GM12878 (cell line): ENCODE data around the gene MROH9. TPM values are rescaled to one million over a fixed set of nuclear protein-coding genes. Genes with fewer than 3 reads are reported as not detected.

Experiments
- ATAC-seq: fragments of 200-7000 bp; cut with Tn5 transposase; 3 replicates; pipeline ENCODE4 v1.9.1; 2020; ENCODE audit warnings: mild to moderate bottlenecking, moderate library complexity
- BruUV-seq: library from RNA; stranded (reverse); fragments of 400-500 nt; replicated peaks from 2 replicates; lab custom pipeline; 2021; lab: Mats Ljungman, UMichigan
- CTCF ChIA-PET: fragments of 300-600 bp; sonication (Branson Sonifier 250); formaldehyde crosslinking; extraction: SDS; loops from one replicate; lab custom pipeline; 2021; ENCODE audit warnings: inconsistent platforms; lab: Yijun Ruan, JAX
- POLR2A ChIA-PET: fragments of 350-600 bp; formaldehyde crosslinking; extraction: SDS; loops from one replicate; lab custom pipeline; 2021; ENCODE audit warnings: inconsistent platforms; lab: Charles Lee
- RAD21 ChIA-PET: fragments of 300-600 bp; sonication (Branson Sonifier 250); formaldehyde crosslinking; loops from one replicate; lab custom pipeline; 2023; ENCODE audit warnings: antibody characterized with exemption; ENCODE audit not compliant: unreplicated experiment; lab: Charles Lee
- SMC1A ChIA-PET: fragments of 300-600 bp; sonication (Branson Sonifier 250); formaldehyde crosslinking; loops from one replicate; lab custom pipeline; 2023; ENCODE audit not compliant: unreplicated experiment, uncharacterized antibody; lab: Charles Lee
- DNase-seq: peaks from one replicate; pipeline ENCODE4 v3.0.0-alpha.2; 2011; ENCODE audit warnings: low read depth, low spot score
- FAIRE-seq: peaks from 3 replicates; lab custom pipeline; 2011; peaks lifted over from hg19 to GRCh38; lab: Jason Lieb, UNC
- H2AFZ ChIP-seq: 2 replicates; pipeline ENCODE4 v1.6.0; 2011; ENCODE audit warnings: low read depth, low read length, control low read depth; ENCODE audit not compliant: control insufficient read depth
- H3K27ac ChIP-seq: 2 replicates; pipeline ENCODE4 v1.5.1; 2011; ENCODE audit warnings: control low read depth; ENCODE audit not compliant: control insufficient read depth, insufficient read depth
- H3K27me3 ChIP-seq, 2 experiments: replicated peaks in 1 of 2; 2 replicates each; pipeline versions ENCODE4 v1.6.0 to v1.6.1; 2011; ENCODE audit warnings: low read length in 1 of 2; ENCODE audit not compliant: control insufficient read depth in 2 of 2, insufficient read depth in 2 of 2
- H3K36me3 ChIP-seq, 2 experiments: 2 replicates each; pipeline ENCODE4 v1.5.1; 2011; ENCODE audit warnings: low read length in 1 of 2; ENCODE audit not compliant: control insufficient read depth in 2 of 2, insufficient read depth in 2 of 2
- H3K4me1 ChIP-seq: 2 replicates; pipeline ENCODE4 v1.6.1; 2011; ENCODE audit warnings: mild to moderate bottlenecking, low read length, moderate library complexity, mixed read lengths; ENCODE audit not compliant: control insufficient read depth, insufficient read depth
- H3K4me2 ChIP-seq: 2 replicates; pipeline ENCODE4 v1.6.0; 2011; ENCODE audit warnings: control low read depth; ENCODE audit not compliant: control insufficient read depth, insufficient read depth
- H3K4me3 ChIP-seq: fragments of 200-600 bp; sonication (generic); 2 replicates; pipeline ENCODE4 v1.5.1; 2016
- H3K79me2 ChIP-seq: 2 replicates; pipeline ENCODE4 v1.6.0; 2011; ENCODE audit warnings: low read length; ENCODE audit not compliant: control insufficient read depth, insufficient read depth
- H3K9ac ChIP-seq: 2 replicates; pipeline ENCODE4 v1.8.0; 2011; ENCODE audit warnings: low read length, control low read depth, mixed read lengths; ENCODE audit not compliant: control insufficient read depth, insufficient read depth
- H3K9me3 ChIP-seq: replicated peaks from 3 replicates; pipeline ENCODE4 v1.5.1; 2011; ENCODE audit warnings: mild to moderate bottlenecking, low read length; ENCODE audit not compliant: control insufficient read depth, insufficient read depth
- H4K20me1 ChIP-seq: 2 replicates; pipeline ENCODE4 v1.6.0; 2011; ENCODE audit not compliant: control insufficient read depth, insufficient read depth
- CEBPB ChIP-seq, 2 experiments: fragments of 150-350 bp in 1 of 2; IDR thresholded peaks; 2 replicates each; pipeline ENCODE4 v1.6.1; 2012 to 2014; ENCODE audit warnings: low read depth in 2 of 2, low read length in 2 of 2, borderline replicate concordance in 1 of 2, inconsistent platforms in 1 of 2
- ETV6 ChIP-seq, 2 experiments: fragments of 450-650 bp in 1 of 2; IDR thresholded peaks in 1 of 2; conservative IDR thresholded peaks in 1 of 2; 2 replicates each; pipeline ENCODE4 v1.6.1; 2014; ENCODE audit warnings: antibody characterized with exemption in 1 of 2, borderline replicate concordance in 1 of 2, low read depth in 1 of 2, mild to moderate bottlenecking in 1 of 2, moderate library complexity in 1 of 2
- LARP7 ChIP-seq: fragments of 450-650 bp; IDR thresholded peaks from 2 replicates; pipeline ENCODE4 v1.6.1; 2017; ENCODE audit warnings: mild to moderate bottlenecking
- MEF2A ChIP-seq: IDR thresholded peaks from 2 replicates; pipeline ENCODE4 v1.6.1; 2011; ENCODE audit warnings: low read depth, mild to moderate bottlenecking, low read length, moderate library complexity; ENCODE audit not compliant: insufficient read depth
- MEF2B ChIP-seq: fragments of 450-650 bp; IDR thresholded peaks from 2 replicates; pipeline ENCODE4 v1.6.1; 2018; ENCODE audit warnings: mild to moderate bottlenecking, moderate library complexity; ENCODE audit not compliant: partially characterized antibody, poor library complexity, severe bottlenecking
- NFYA ChIP-seq: IDR thresholded peaks from 2 replicates; pipeline ENCODE4 v1.6.1; 2011; ENCODE audit warnings: low read depth, mild to moderate bottlenecking, low read length, improper control_type of control experiment, borderline replicate concordance
- NFYB ChIP-seq: IDR thresholded peaks from 2 replicates; pipeline ENCODE4 v1.6.1; 2011; ENCODE audit warnings: low read depth, mild to moderate bottlenecking, low read length, improper control_type of control experiment, moderate library complexity; ENCODE audit not compliant: insufficient read depth
- RELB ChIP-seq: fragments of 450-650 bp; IDR thresholded peaks from 2 replicates; pipeline ENCODE4 v1.6.1; 2017; ENCODE audit warnings: low read depth, mild to moderate bottlenecking, moderate library complexity
- TBL1XR1 ChIP-seq: IDR thresholded peaks from 2 replicates; pipeline ENCODE4 v1.6.1; 2012; ENCODE audit warnings: low read depth, low read length, improper control_type of control experiment
- WGBS: methylation state at CpG from one replicate; pipeline ENCODE4 v1.1.6; 2016; ENCODE audit warnings: low lambda C conversion rate; ENCODE audit not compliant: insufficient replicate concordance, insufficient coverage; ENCODE audit errors: missing lambda C conversion rate; 5-methylcytosine and 5-hydroxymethylcytosine counted together
- in situ Hi-C: fragments of 300-500 bp; cut with MboI; formaldehyde crosslinking; loops from 9 replicates; pipeline ENCODE4 v1.14.3; 2018; ENCODE audit warnings: mixed read lengths
- intact Hi-C: fragments of 100-400 bp; cut with micrococcal nuclease; formaldehyde crosslinking; loops from one replicate; pipeline ENCODE4 v1.14.2; 2022; ENCODE audit not compliant: unreplicated experiment
- polyA plus RNA-seq, 11 experiments: library from polyadenylated mRNA; depleted of rRNA in 4 of 11; unstranded in 6 of 11; stranded (reverse) in 5 of 11; fragments of >200 nt; fragmentation: Nextera tagmentation in 4 of 11; fragmentation: Illumina TruSeq in 1 of 11; extraction: Ambion mirVana in 4 of 11; extraction: Trizol in 1 of 11; gene quantifications; 1 replicate in 1 of 11; 2 replicates in 10 of 11; pipeline versions ENCODE4 v1.2.1 to v1.2.3, GENCODE V29; 2011 to 2016; ENCODE audit warnings: inconsistent platforms in 2 of 11, missing spikeins in 2 of 11, low read depth in 1 of 11
- total RNA-seq, 4 experiments: library from RNA; depleted of rRNA in 3 of 4; stranded (reverse); fragments of >200 nt in 3 of 4; fragmentation: Illumina TruSeq in 1 of 4; extraction: Trizol in 1 of 4; gene quantifications; 2 replicates each; pipeline versions ENCODE4 v1.2.1 to v1.2.3, GENCODE V29; 2013 to 2021

Gene MROH9
- total and polyA plus RNA-seq, 10 of the 15 experiments (the other 5 are each of a cell fraction or from before 2014, with no cell fraction given) = not detected

- H3K4me2 ChIP-seq = no peak overlapping the region
- H4K20me1 ChIP-seq = no peaks in the 10 kb centered on the region
- WGBS = 32% methylated on average over 14 of the region's 14 CpGs
- H3K4me3 ChIP-seq = no peak overlapping the region
- TF ChIP-seq RELB = no peak
- TF ChIP-seq NFYB = no peak
- TF ChIP-seq CEBPB (IDR thresholded peaks at IDR 0.05; ENCODE audit: borderline replicate concordance in 1 of 2, low read depth in 2 of 2, low read length in 2 of 2) = no peak
- TF ChIP-seq LARP7 = no peak
- TF ChIP-seq TBL1XR1 = no peak
- TF ChIP-seq NFYA = no peak
- no peak for TF ChIP-seq MEF2A
- no peak for TF ChIP-seq ETV6 (conservative IDR thresholded peaks at IDR 0.05 in 1 of 2, IDR thresholded peaks at IDR 0.05 in 1 of 2; ENCODE audit: borderline replicate concordance in 1 of 2, low read depth in 1 of 2)
- no peak for TF ChIP-seq MEF2B
- H3K36me3 ChIP-seq = no peaks in the 10 kb centered on the region
- POLR2A ChIA-PET = no interaction called here
- SMC1A ChIA-PET = no interaction called here
- in situ Hi-C loops (no loop called here), intact Hi-C loops (no loop called here)
- H3K4me1 ChIP-seq = no peaks in the 10 kb centered on the region
- CTCF ChIA-PET = no interaction called here
- no peak overlapping the region for H3K9ac ChIP-seq
- no peak for DNase-seq
- ATAC-seq = no peak
- no peaks in the 10 kb centered on the region for H3K9me3 ChIP-seq
- H3K27ac ChIP-seq = no peak overlapping the region
- no peaks in the 10 kb centered on the region for H3K27me3 ChIP-seq
- no peak for FAIRE-seq
- RAD21 ChIA-PET = no interaction called here
- BruUV-seq = no TSS peak
- H3K79me2 ChIP-seq = no peaks in the 10 kb centered on the region
- no peak overlapping the region for H2AFZ ChIP-seq
These were observed 97.7 kb downstream of the MROH9 start for GRCh38 chr1:171032822-171033702.
